Osteoblast (primary cell): ENCODE results near the gene ZNF598. TPM values are rescaled to one million over a fixed set of nuclear protein-coding genes. Genes with fewer than 3 reads are reported as not detected.
A peak's percentile ranks its signal among the peaks of the same experiment; 100 is the strongest.

ENCODE experiments used
- DNase-seq: peaks from one replicate; pipeline ENCODE4 v3.0.0; 2011; ENCODE audit warnings: low spot score, mixed read lengths; ENCODE audit not compliant: insufficient read length; ENCODE audit errors: missing footprints
- H2AFZ ChIP-seq: 2 replicates; pipeline ENCODE4 v1.6.0; 2011; ENCODE audit warnings: mild to moderate bottlenecking, low read length
- H3K27ac ChIP-seq: 2 replicates; pipeline ENCODE4 v1.5.1; 2011; ENCODE audit warnings: mild to moderate bottlenecking, low read depth, low read length, moderate library complexity
- H3K27me3 ChIP-seq: 2 replicates; pipeline ENCODE4 v1.6.0; 2012; ENCODE audit warnings: mild to moderate bottlenecking, control low read depth, inconsistent platforms, low read length, moderate library complexity; ENCODE audit not compliant: insufficient read depth
- H3K36me3 ChIP-seq: 2 replicates; pipeline ENCODE4 v1.5.1; 2011; ENCODE audit warnings: mild to moderate bottlenecking, low read length, control low read depth, moderate library complexity; ENCODE audit not compliant: insufficient read depth
- H3K4me1 ChIP-seq: 2 replicates; pipeline ENCODE4 v1.5.1; 2011; ENCODE audit warnings: mild to moderate bottlenecking, low read length, control low read depth, moderate library complexity; ENCODE audit not compliant: insufficient read depth
- H3K4me2 ChIP-seq: 2 replicates; pipeline ENCODE4 v1.6.0; 2011; ENCODE audit warnings: mild to moderate bottlenecking, low read length; ENCODE audit not compliant: insufficient read depth
- H3K4me3 ChIP-seq: fragments of 200-600 bp; sonication (generic); 3 replicates; pipeline ENCODE4 v1.5.1; 2012; ENCODE audit warnings: mild to moderate bottlenecking, low read length, inconsistent platforms; ENCODE audit not compliant: insufficient read depth
- H3K79me2 ChIP-seq: 2 replicates; pipeline ENCODE4 v1.6.0; 2012; ENCODE audit warnings: mild to moderate bottlenecking, low read length, control low read depth, inconsistent platforms; ENCODE audit not compliant: insufficient read depth
- H3K9me3 ChIP-seq: 2 replicates; pipeline ENCODE4 v1.5.1; 2011; ENCODE audit warnings: low read depth, low read length, control low read depth
- H4K20me1 ChIP-seq: 2 replicates; pipeline ENCODE4 v1.6.0; 2012; ENCODE audit warnings: mild to moderate bottlenecking, low read length, control low read depth; ENCODE audit not compliant: insufficient read depth
- total RNA-seq: library from RNA; depleted of rRNA; stranded (reverse); fragments of >200 nt; gene quantifications from 2 replicates; pipeline ENCODE4 v1.2.3, GENCODE V29; 2012
- TF ChIP-seq, protein P1 (sequence below): IDR thresholded peaks from 2 replicates; pipeline ENCODE4 v1.5.1; 2011; ENCODE audit warnings: mild to moderate bottlenecking, low read depth, low read length, moderate library complexity; ENCODE audit errors: extremely low read depth

Gene ZNF598
- total RNA-seq, 1 donor: 21.0 TPM

- Histone ChIP-seq H3K4me2 (peak overlapping the region; percentile 73), H2AFZ (peak overlapping the region; percentile 20)
- TF ChIP-seq, protein P1, sequence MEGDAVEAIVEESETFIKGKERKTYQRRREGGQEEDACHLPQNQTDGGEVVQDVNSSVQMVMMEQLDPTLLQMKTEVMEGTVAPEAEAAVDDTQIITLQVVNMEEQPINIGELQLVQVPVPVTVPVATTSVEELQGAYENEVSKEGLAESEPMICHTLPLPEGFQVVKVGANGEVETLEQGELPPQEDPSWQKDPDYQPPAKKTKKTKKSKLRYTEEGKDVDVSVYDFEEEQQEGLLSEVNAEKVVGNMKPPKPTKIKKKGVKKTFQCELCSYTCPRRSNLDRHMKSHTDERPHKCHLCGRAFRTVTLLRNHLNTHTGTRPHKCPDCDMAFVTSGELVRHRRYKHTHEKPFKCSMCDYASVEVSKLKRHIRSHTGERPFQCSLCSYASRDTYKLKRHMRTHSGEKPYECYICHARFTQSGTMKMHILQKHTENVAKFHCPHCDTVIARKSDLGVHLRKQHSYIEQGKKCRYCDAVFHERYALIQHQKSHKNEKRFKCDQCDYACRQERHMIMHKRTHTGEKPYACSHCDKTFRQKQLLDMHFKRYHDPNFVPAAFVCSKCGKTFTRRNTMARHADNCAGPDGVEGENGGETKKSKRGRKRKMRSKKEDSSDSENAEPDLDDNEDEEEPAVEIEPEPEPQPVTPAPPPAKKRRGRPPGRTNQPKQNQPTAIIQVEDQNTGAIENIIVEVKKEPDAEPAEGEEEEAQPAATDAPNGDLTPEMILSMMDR: no peak
Measured at GRCh38 chr16:2025878-2026460, 16.3 kb upstream of the ZNF598 start.

GRCh38 chr16:2025251-2025650, 15.6 kb upstream of the ZNF598 start:
- Histone ChIP-seq H4K20me1 (peaks cover 16% of the 10 kb centered on the region), H2AFZ (no peak overlapping the region)
- TF ChIP-seq, protein P1: no peak

More at GRCh38 chr16:2025878-2026460, 16.3 kb upstream of the ZNF598 start:
- Histone ChIP-seq H3K36me3 (no peaks in the 10 kb centered on the region), H3K4me3 (peak overlapping the region; percentile 61), H3K79me2 (peaks cover 15% of the 10 kb centered on the region), H3K9me3 (no peaks in the 10 kb centered on the region), H3K27ac (no peak overlapping the region), H3K27me3 (no peaks in the 10 kb centered on the region), H3K4me1 (peaks cover 18% of the 10 kb centered on the region), H4K20me1 (peaks cover 16% of the 10 kb centered on the region)
- no peak for DNase-seq

DNA sequence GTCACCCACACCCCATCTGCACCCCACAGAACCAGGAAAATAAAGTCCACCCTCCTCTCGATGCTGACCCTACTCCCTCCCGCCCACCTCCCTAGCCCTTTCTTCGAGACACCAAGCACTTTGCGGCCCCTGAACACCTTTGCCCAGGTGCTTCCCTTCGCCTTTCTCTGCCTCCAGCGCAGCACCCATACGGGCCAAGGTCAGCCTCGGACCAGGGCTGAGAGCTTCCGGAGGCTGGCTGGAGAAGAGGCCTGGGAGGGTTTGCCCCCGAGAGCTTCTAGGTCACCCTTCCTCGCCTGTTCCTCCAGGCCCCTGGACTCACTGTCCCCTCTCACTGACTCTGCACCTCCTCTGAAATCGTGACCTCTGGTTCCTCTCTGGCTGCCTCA, 14.4 kb upstream of the ZNF598 start:
- Histone ChIP-seq H3K36me3 (no peaks in the 10 kb centered on the region), H3K4me1 (peaks cover 18% of the 10 kb centered on the region), H3K9me3 (no peaks in the 10 kb centered on the region), H3K27ac (no peak overlapping the region), H3K4me3 (no peak overlapping the region), H3K27me3 (peaks cover 15% of the 10 kb centered on the region), H3K4me2 (no peak overlapping the region), H2AFZ (no peak overlapping the region), H4K20me1 (peaks cover 16% of the 10 kb centered on the region), H3K79me2 (peaks cover 15% of the 10 kb centered on the region)
- DNase-seq: no peak
- TF ChIP-seq, protein P1: no peak

More at GRCh38 chr16:2025251-2025650, 15.6 kb upstream of the ZNF598 start:
- no peak for DNase-seq
- H3K36me3 ChIP-seq: no peaks in the 10 kb centered on the region
- no peak overlapping the region for H3K27ac ChIP-seq
- peaks cover 15% of the 10 kb centered on the region for H3K79me2 ChIP-seq
- peaks cover 6% of the 10 kb centered on the region for H3K27me3 ChIP-seq
- peaks cover 18% of the 10 kb centered on the region for H3K4me1 ChIP-seq
- H3K4me2 ChIP-seq: no peak overlapping the region
- H3K9me3 ChIP-seq: no peaks in the 10 kb centered on the region
- no peak overlapping the region for H3K4me3 ChIP-seq

DNA sequence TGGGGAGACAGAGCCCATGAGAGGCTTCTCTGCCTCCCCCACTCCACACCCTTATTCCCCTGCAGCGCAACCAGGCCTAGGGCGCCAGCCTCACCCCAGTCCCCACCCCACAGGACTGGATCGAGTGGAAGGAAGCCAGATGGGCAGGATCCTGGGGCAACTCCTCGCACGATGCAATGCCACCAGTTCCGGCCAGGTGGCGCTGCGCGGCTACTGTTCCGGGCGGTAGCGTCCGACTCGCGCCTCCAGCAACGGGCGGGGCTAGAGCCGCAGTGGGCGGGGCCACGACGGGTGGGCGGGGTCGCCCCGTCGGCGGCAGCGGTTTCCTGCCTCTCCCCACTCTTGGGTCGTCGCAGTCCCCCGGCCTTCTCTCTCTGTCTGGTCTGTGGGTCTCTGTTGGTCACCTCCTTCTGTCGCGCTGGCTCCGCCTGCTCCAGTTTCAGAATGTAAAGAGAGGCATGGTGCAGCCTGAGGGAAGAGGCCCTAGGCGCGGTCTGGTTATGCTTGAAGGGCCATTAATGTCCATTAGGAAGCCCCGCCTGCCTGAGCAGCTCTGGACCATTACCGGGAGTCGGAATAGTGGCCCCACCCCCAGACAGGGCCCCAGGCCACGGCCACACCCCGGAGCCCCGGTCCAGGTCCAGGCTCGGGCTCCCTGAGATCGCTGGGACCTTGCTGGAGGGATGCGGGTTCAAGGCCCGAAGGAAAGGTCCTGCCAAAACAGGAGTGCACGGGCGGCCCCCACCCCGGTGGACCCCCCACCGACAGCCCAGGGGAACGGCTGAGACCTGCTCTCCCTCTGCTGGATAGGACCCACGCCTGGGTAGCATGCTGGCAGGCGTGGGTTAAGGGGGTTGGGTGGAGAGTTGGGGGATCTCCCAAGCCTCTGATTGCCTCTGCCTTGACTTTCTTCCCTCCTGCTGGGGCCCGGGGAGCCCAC, 13.7 kb upstream of the ZNF598 start:
- Histone ChIP-seq H3K4me1 (peaks cover 15% of the 10 kb centered on the region), H3K27ac (no peak overlapping the region), H3K4me2 (peak overlapping the region; percentile 91), H2AFZ (peak overlapping the region; percentile 97), H3K27me3 (peaks cover 19% of the 10 kb centered on the region), H4K20me1 (peaks cover 11% of the 10 kb centered on the region), H3K4me3 (peak overlapping the region; percentile 70), H3K79me2 (peaks cover 12% of the 10 kb centered on the region), H3K9me3 (no peaks in the 10 kb centered on the region), H3K36me3 (no peaks in the 10 kb centered on the region)
- TF ChIP-seq, protein P1: peak; percentile 82
- peak; percentile 100 for DNase-seq
